Osteoblast (primary cell): Measurements from ENCODE around the gene TTLL5. TPM values are rescaled to one million over a fixed set of nuclear protein-coding genes. Genes with fewer than 3 reads are reported as not detected.

ENCODE experiments used
- DNase-seq: peaks from one replicate; pipeline ENCODE4 v3.0.0; 2011; ENCODE audit warnings: low spot score, mixed read lengths; ENCODE audit not compliant: insufficient read length; ENCODE audit errors: missing footprints
- H2AFZ ChIP-seq: 2 replicates; pipeline ENCODE4 v1.6.0; 2011; ENCODE audit warnings: mild to moderate bottlenecking, low read length
- H3K27ac ChIP-seq: 2 replicates; pipeline ENCODE4 v1.5.1; 2011; ENCODE audit warnings: mild to moderate bottlenecking, low read depth, low read length, moderate library complexity
- H3K27me3 ChIP-seq: 2 replicates; pipeline ENCODE4 v1.6.0; 2012; ENCODE audit warnings: mild to moderate bottlenecking, control low read depth, inconsistent platforms, low read length, moderate library complexity; ENCODE audit not compliant: insufficient read depth
- H3K36me3 ChIP-seq: 2 replicates; pipeline ENCODE4 v1.5.1; 2011; ENCODE audit warnings: mild to moderate bottlenecking, low read length, control low read depth, moderate library complexity; ENCODE audit not compliant: insufficient read depth
- H3K4me1 ChIP-seq: 2 replicates; pipeline ENCODE4 v1.5.1; 2011; ENCODE audit warnings: mild to moderate bottlenecking, low read length, control low read depth, moderate library complexity; ENCODE audit not compliant: insufficient read depth
- H3K4me2 ChIP-seq: 2 replicates; pipeline ENCODE4 v1.6.0; 2011; ENCODE audit warnings: mild to moderate bottlenecking, low read length; ENCODE audit not compliant: insufficient read depth
- H3K4me3 ChIP-seq: fragments of 200-600 bp; sonication (generic); 3 replicates; pipeline ENCODE4 v1.5.1; 2012; ENCODE audit warnings: mild to moderate bottlenecking, low read length, inconsistent platforms; ENCODE audit not compliant: insufficient read depth
- H3K79me2 ChIP-seq: 2 replicates; pipeline ENCODE4 v1.6.0; 2012; ENCODE audit warnings: mild to moderate bottlenecking, low read length, control low read depth, inconsistent platforms; ENCODE audit not compliant: insufficient read depth
- H3K9me3 ChIP-seq: 2 replicates; pipeline ENCODE4 v1.5.1; 2011; ENCODE audit warnings: low read depth, low read length, control low read depth
- H4K20me1 ChIP-seq: 2 replicates; pipeline ENCODE4 v1.6.0; 2012; ENCODE audit warnings: mild to moderate bottlenecking, low read length, control low read depth; ENCODE audit not compliant: insufficient read depth
- total RNA-seq: library from RNA; depleted of rRNA; stranded (reverse); fragments of >200 nt; gene quantifications from 2 replicates; pipeline ENCODE4 v1.2.3, GENCODE V29; 2012
- TF ChIP-seq, protein P1 (sequence below): IDR thresholded peaks from 2 replicates; pipeline ENCODE4 v1.5.1; 2011; ENCODE audit warnings: mild to moderate bottlenecking, low read depth, low read length, moderate library complexity; ENCODE audit errors: extremely low read depth

TTLL5 gene
- total RNA-seq, 1 donor = 30.4 TPM

- Histone ChIP-seq H4K20me1 (peaks cover 4% of the 10 kb centered on the region), H3K9me3 (no peaks in the 10 kb centered on the region), H3K27ac (peak overlapping the region; percentile 42), H3K79me2 (peaks cover 7% of the 10 kb centered on the region), H3K4me2 (peak overlapping the region; percentile 53), H3K36me3 (peaks cover 46% of the 10 kb centered on the region), H3K4me3 (no peak overlapping the region), H2AFZ (no peak overlapping the region), H3K4me1 (peaks cover 24% of the 10 kb centered on the region), H3K27me3 (no peaks in the 10 kb centered on the region)
- TF ChIP-seq, protein P1, sequence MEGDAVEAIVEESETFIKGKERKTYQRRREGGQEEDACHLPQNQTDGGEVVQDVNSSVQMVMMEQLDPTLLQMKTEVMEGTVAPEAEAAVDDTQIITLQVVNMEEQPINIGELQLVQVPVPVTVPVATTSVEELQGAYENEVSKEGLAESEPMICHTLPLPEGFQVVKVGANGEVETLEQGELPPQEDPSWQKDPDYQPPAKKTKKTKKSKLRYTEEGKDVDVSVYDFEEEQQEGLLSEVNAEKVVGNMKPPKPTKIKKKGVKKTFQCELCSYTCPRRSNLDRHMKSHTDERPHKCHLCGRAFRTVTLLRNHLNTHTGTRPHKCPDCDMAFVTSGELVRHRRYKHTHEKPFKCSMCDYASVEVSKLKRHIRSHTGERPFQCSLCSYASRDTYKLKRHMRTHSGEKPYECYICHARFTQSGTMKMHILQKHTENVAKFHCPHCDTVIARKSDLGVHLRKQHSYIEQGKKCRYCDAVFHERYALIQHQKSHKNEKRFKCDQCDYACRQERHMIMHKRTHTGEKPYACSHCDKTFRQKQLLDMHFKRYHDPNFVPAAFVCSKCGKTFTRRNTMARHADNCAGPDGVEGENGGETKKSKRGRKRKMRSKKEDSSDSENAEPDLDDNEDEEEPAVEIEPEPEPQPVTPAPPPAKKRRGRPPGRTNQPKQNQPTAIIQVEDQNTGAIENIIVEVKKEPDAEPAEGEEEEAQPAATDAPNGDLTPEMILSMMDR = no peak
- DNase-seq = no peak
Observed at GRCh38 chr14:75995372-75996041, 334.5 kb downstream of the TTLL5 start.

GRCh38 chr14:75996488-75996887, 335.4 kb downstream of the TTLL5 start:
- peaks cover 4% of the 10 kb centered on the region for H4K20me1 ChIP-seq
- no peak overlapping the region for H3K4me3 ChIP-seq
- DNase-seq = no peak
- H3K27ac ChIP-seq = no peak overlapping the region
- H3K36me3 ChIP-seq = peaks cover 53% of the 10 kb centered on the region
- peaks cover 18% of the 10 kb centered on the region for H3K4me1 ChIP-seq
- H3K9me3 ChIP-seq = no peaks in the 10 kb centered on the region
- TF ChIP-seq, protein P1 = no peak
- no peaks in the 10 kb centered on the region for H3K27me3 ChIP-seq
- H3K4me2 ChIP-seq = no peak overlapping the region
- H3K79me2 ChIP-seq = peaks cover 7% of the 10 kb centered on the region
- H2AFZ ChIP-seq = no peak overlapping the region

DNA sequence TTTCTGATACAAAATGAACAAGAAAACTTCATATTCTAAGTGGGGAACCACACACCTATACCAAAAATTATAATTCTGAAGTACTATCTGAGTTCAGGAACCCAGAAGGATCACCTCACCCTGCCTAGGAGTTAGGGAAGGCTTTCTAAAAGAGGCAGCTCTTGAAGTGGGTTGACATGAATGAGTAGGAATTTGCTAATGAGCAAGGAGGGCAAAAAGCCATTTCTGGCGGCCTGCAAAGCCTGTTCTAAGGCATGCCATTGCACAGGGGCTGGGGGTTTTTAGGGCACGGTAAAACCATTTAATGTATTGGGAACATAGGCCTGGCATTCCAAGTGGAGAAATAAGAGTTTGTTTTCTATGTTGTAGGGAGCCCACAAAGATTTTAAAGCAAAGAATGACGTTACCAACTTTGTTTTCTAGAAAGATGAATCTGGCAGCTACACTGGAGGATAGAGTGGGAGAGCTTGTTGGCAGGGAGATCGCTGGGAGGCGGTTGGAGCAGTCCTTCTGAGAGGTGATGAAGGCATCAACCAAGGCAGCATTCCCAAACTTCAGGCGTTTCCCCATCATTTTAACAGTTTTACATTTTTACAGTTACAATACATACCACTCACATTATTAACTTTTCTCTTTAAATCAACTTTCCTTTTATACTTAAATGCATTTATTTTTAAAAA, 338.6 kb downstream of the TTLL5 start:
- TF ChIP-seq, protein P1 = no peak
- Histone ChIP-seq H3K27me3 (no peaks in the 10 kb centered on the region), H3K4me2 (no peak overlapping the region), H3K9me3 (no peaks in the 10 kb centered on the region), H3K36me3 (peaks cover 56% of the 10 kb centered on the region), H3K4me3 (no peak overlapping the region), H4K20me1 (peaks cover 4% of the 10 kb centered on the region), H2AFZ (no peak overlapping the region), H3K79me2 (peaks cover 7% of the 10 kb centered on the region), H3K27ac (no peak overlapping the region), H3K4me1 (peaks cover 8% of the 10 kb centered on the region)
- DNase-seq = no peak

GRCh38 chr14:76002383-76002782, 341.3 kb downstream of the TTLL5 start:
- DNase-seq = no peak
- Histone ChIP-seq H3K36me3 (peaks cover 55% of the 10 kb centered on the region), H3K4me1 (peaks cover 2% of the 10 kb centered on the region), H3K27me3 (no peaks in the 10 kb centered on the region), H3K4me3 (no peak overlapping the region), H3K4me2 (no peak overlapping the region), H3K9me3 (no peaks in the 10 kb centered on the region), H2AFZ (no peak overlapping the region), H3K27ac (no peak overlapping the region), H4K20me1 (no peaks in the 10 kb centered on the region), H3K79me2 (no peaks in the 10 kb centered on the region)
- TF ChIP-seq, protein P1 = no peak
